ENCODE results near the gene PDE8B.

The PDE8B gene

DNA sequence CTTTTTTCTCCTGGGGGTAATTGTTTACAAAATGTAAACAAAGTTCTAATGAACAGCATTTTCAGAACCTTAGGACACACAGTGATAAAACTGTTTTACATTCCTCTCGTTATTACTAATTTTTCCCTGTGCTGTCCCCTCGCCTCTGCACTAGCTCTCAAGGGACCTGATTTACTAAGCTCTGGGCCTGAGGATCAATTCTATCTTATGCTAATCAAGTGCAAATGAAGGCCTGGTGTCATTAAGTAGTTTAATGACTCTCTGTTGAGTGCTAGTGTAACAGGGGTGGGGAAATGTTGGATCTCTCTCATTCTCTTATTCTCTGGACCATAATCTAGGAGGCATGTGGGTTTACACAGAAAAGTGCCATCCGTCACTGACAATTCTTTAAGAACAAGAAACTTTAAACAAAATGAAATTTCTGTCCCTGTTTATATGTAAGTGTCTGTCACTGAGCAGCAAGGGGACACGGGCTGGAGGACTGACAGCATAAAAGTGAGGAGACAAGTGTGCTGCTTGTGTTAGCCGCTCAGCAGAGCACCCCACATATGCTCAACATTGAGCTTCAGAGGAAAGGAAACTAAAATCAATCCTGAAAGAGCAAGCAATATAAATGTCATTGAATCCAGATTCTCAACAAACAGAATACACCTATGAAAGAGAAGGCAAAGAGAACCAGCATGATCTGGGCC, 166.3 kb downstream of the PDE8B start:
- TF ChIP-seq, protein P1, sequence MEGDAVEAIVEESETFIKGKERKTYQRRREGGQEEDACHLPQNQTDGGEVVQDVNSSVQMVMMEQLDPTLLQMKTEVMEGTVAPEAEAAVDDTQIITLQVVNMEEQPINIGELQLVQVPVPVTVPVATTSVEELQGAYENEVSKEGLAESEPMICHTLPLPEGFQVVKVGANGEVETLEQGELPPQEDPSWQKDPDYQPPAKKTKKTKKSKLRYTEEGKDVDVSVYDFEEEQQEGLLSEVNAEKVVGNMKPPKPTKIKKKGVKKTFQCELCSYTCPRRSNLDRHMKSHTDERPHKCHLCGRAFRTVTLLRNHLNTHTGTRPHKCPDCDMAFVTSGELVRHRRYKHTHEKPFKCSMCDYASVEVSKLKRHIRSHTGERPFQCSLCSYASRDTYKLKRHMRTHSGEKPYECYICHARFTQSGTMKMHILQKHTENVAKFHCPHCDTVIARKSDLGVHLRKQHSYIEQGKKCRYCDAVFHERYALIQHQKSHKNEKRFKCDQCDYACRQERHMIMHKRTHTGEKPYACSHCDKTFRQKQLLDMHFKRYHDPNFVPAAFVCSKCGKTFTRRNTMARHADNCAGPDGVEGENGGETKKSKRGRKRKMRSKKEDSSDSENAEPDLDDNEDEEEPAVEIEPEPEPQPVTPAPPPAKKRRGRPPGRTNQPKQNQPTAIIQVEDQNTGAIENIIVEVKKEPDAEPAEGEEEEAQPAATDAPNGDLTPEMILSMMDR (IDR thresholded peaks at IDR 0.05) = no peak

DNA sequence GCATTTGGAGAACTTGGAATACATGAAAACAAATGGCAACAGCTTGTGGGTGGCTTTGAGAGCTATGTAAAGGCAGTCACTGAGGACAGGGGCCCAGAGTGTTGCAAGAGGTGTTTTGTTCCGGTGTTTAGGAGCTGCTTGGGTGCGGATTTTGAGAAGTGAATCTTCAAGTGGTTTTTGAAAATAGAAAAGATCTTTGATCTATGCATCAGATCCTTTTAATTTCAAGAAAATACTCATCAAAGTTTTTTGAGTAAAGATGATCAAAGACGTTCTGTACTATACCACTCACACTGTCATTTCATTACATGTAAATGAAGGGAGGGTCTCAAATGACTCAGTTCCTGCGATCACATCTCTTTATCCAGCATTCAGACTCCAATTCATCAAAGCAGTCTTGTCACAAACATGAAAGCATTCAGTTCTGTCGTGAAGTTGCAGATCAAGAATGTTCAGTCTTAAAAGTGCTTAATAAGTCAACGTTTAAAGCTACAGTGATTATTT, 169.1 kb downstream of the PDE8B start:
- TF ChIP-seq, protein P1 (IDR thresholded peaks at IDR 0.05) = no peak

DNA sequence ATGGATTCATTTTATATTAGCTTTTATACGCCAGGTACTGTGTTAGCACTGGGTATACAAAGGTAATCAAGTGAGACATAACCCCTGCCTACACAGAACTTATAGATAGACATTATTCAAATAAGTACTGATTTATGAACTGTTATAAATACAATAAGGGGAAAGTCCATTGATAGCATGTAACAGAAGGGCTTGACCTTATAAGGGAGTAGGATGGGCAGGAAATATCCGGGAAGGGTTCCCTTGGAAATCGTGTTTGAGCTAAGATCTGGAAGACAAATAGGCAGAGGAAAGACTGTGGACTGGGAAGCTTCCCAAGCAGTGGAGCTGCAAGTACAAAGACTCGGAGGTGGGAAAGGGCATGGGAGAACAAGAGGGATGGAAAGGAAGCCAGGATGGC, 170.2 kb downstream of the PDE8B start:
- TF ChIP-seq, protein P1 (IDR thresholded peaks at IDR 0.05) = no peak

DNA sequence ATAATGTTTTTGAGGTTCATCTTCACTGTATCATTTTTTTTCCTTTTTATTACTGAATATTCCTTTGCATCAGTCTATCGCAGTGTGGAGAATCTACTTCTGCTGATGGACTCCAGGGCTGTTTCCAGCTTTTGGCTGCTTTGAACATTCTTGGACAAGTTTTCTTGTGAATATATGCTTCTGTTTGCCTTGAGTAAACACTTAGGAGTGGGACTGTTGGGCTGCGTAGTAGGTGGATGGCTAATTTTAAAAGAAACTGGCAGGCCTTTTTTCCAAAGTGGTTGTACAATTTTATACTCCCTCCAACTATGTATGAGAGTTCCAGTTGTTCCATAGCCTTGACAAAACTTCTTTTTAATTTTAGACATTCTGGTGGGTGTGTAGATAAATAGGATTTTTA, 179.3 kb downstream of the PDE8B start:
- TF ChIP-seq, protein P1 (IDR thresholded peaks at IDR 0.05) = no peak

DNA sequence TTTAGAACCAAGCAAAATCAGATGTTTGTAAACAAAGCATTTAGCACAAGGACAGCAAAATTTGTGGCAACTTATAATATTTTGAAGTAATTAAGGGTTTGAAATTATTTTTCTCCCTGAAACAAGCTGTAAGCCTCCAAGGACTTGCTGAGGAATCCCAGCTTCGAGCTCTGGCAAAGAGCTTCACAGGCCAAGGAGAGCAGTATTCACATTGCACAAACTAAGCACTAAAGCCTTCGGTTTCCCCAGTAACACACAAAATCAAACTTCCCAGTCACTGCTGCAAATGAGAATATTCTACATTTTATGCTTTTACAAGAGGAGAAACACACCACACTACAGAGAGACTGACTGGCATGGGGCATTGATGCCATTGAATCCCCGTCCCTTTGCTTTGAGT, 179.7 kb downstream of the PDE8B start:
- TF ChIP-seq, protein P1 (IDR thresholded peaks at IDR 0.05) = no peak

DNA sequence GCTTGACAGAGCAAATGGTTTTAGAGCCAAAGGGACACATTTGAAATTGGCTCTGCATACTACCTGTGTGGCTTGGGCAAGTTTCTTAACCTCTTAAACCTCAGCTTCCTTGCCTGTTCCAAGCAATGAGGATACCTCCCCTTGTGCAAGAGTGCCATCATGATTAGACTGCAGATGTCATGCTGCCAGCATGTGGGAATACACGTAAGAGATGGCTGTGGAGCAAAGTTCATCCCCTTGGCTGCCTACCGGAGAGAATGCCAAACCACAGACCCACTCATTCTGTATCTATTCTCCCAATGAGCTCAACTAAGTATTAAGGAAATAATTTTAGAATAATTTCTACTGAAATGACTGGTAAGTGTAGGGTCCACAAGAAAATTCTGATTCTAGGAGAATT, 180.3 kb downstream of the PDE8B start:
- TF ChIP-seq, protein P1 (IDR thresholded peaks at IDR 0.05) = no peak

DNA sequence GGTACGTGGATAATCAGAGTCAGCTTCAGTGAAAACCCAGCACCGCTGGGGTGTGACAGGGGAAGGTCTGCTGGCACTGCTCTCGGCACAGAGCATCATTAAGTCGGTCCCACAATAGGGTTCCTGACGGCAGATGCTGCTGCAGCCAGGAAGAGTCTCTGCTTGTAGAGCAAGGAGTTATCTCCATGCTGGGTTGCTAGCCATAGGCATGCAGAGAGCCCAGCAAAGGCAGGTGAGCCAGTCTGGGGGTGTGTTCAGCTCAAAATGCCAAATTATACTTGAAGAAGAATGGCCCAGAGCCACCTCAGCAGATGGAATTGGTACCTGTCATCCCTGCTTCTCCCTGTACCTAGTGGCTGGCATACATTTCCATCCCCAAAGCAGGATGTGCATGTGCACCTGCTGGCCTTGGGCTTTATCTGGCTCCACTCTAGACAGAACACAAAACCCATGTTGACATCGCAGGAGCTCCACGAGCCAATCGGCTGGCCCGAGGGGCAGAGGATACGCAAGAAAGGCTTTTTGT, 180.8 kb downstream of the PDE8B start:
- TF ChIP-seq, protein P1 (IDR thresholded peaks at IDR 0.05) = no peak

Measured in LNCAP (cell line).